Immature natural killer cell (primary cell): ENCODE results near the gene ABCG8. TPM values are rescaled to one million over a fixed set of nuclear protein-coding genes. Genes with fewer than 3 reads are reported as not detected.

ENCODE experiments used
- DNase-seq, 3 donors: peaks; one replicate each; pipeline ENCODE4 v3.0.0; 2022; ENCODE audit warnings: mixed read lengths in 1 of 3
- H3K27ac Mint-ChIP-seq, 6 donors: one replicate each; pipeline ENCODE4 v1.8.0; 2020; ENCODE audit warnings: mixed read lengths in 6 of 6, mild to moderate bottlenecking in 5 of 6, inconsistent platforms in 4 of 6, moderate library complexity in 3 of 6
- H3K27me3 Mint-ChIP-seq, 3 donors: one replicate each; pipeline ENCODE4 v1.8.0; 2020 to 2021; ENCODE audit warnings: low read depth in 3 of 3, mild to moderate bottlenecking in 3 of 3, mixed read lengths in 3 of 3, moderate library complexity in 3 of 3, inconsistent platforms in 1 of 3
- H3K36me3 Mint-ChIP-seq, 3 donors: one replicate each; pipeline ENCODE4 v1.8.0; 2020; ENCODE audit warnings: mixed read lengths in 3 of 3, inconsistent platforms in 2 of 3, mild to moderate bottlenecking in 2 of 3
- H3K4me1 Mint-ChIP-seq, 2 donors: one replicate each; pipeline ENCODE4 v1.8.0; 2020; ENCODE audit warnings: inconsistent platforms in 2 of 2, mild to moderate bottlenecking in 2 of 2, mixed read lengths in 2 of 2, moderate library complexity in 1 of 2
- H3K4me3 Mint-ChIP-seq, 5 donors: one replicate each; pipeline ENCODE4 v1.8.0; 2020; ENCODE audit warnings: mild to moderate bottlenecking in 5 of 5, mixed read lengths in 5 of 5, inconsistent platforms in 3 of 5, moderate library complexity in 3 of 5
- H3K9me3 Mint-ChIP-seq, 6 donors: one replicate each; pipeline ENCODE4 v1.8.0; 2020; ENCODE audit warnings: mild to moderate bottlenecking in 6 of 6, mixed read lengths in 6 of 6, inconsistent platforms in 4 of 6, moderate library complexity in 3 of 6
- polyA plus RNA-seq, 3 donors: library from polyadenylated mRNA; unstranded; fragments of 300-500 nt; fragmentation: Illumina TruSeq; gene quantifications; one replicate each; pipeline ENCODE4 v1.2.3, GENCODE V29; 2021

Gene ABCG8
- polyA plus RNA-seq, 3 donors from 2014 or later: not detected

- H3K4me3 Mint-ChIP-seq: no peak overlapping the region
- peaks cover 0 to 6% (median 4%) of the 10 kb centered on the region in 3 donors for H3K36me3 Mint-ChIP-seq
- peaks cover 0 to 6% (median 0%) of the 10 kb centered on the region in 3 donors for H3K27me3 Mint-ChIP-seq
These were observed 25.8 kb upstream of the ABCG8 start for GRCh38 chr2:43812947-43813346.

GRCh38 chr2:43814711-43815110, 24.1 kb upstream of the ABCG8 start:
- Mint-ChIP-seq H3K9me3 (no peaks in the 10 kb centered on the region), H3K36me3 (peaks cover 0 to 6% (median 4%) of the 10 kb centered on the region in 3 donors), H3K27me3 (peaks cover 0 to 6% (median 0%) of the 10 kb centered on the region in 3 donors), H3K4me1 (no peaks in the 10 kb centered on the region), H3K27ac (no peak overlapping the region), H3K4me3 (no peak overlapping the region)
- no peak for DNase-seq

More at GRCh38 chr2:43812947-43813346, 25.8 kb upstream of the ABCG8 start:
- H3K27ac Mint-ChIP-seq: no peak overlapping the region
- no peaks in the 10 kb centered on the region for H3K9me3 Mint-ChIP-seq
- DNase-seq: no peak
- no peaks in the 10 kb centered on the region for H3K4me1 Mint-ChIP-seq

GRCh38 chr2:43818761-43819160, 20.0 kb upstream of the ABCG8 start:
- no peaks in the 10 kb centered on the region for H3K9me3 Mint-ChIP-seq
- H3K4me3 Mint-ChIP-seq: no peak overlapping the region
- no peaks in the 10 kb centered on the region for H3K4me1 Mint-ChIP-seq
- H3K27me3 Mint-ChIP-seq: peaks cover 3 to 4% (median 4%) of the 10 kb centered on the region in 3 donors
- H3K36me3 Mint-ChIP-seq: no peaks in the 10 kb centered on the region
- no peak for DNase-seq
- no peak overlapping the region for H3K27ac Mint-ChIP-seq

- DNase-seq: no peak
- Mint-ChIP-seq H3K27me3 (peaks cover 3 to 5% (median 4%) of the 10 kb centered on the region in 3 donors), H3K36me3 (no peaks in the 10 kb centered on the region), H3K4me1 (no peaks in the 10 kb centered on the region), H3K27ac (no peak overlapping the region), H3K9me3 (no peaks in the 10 kb centered on the region), H3K4me3 (no peak overlapping the region)
These were observed 19.1 kb upstream of the ABCG8 start for GRCh38 chr2:43819491-43820163.

- H3K27me3 Mint-ChIP-seq: peaks cover 3 to 4% (median 4%) of the 10 kb centered on the region in 3 donors
- no peak overlapping the region for H3K4me3 Mint-ChIP-seq
- no peak overlapping the region for H3K27ac Mint-ChIP-seq
These were observed 15.9 kb upstream of the ABCG8 start for GRCh38 chr2:43822839-43823238.

GRCh38 chr2:43823751-43824150, 15.0 kb upstream of the ABCG8 start:
- Mint-ChIP-seq H3K36me3 (no peaks in the 10 kb centered on the region), H3K4me3 (no peak overlapping the region), H3K27ac (no peak overlapping the region), H3K27me3 (peaks cover 3 to 4% (median 4%) of the 10 kb centered on the region in 3 donors), H3K4me1 (no peaks in the 10 kb centered on the region), H3K9me3 (no peaks in the 10 kb centered on the region)
- DNase-seq: no peak

More at GRCh38 chr2:43822839-43823238, 15.9 kb upstream of the ABCG8 start:
- Mint-ChIP-seq H3K9me3 (no peaks in the 10 kb centered on the region), H3K36me3 (no peaks in the 10 kb centered on the region), H3K4me1 (no peaks in the 10 kb centered on the region)
- DNase-seq: no peak

GRCh38 chr2:43824512-43824911, 14.3 kb upstream of the ABCG8 start:
- DNase-seq: no peak
- H3K9me3 Mint-ChIP-seq: no peaks in the 10 kb centered on the region
- no peaks in the 10 kb centered on the region for H3K36me3 Mint-ChIP-seq
- H3K4me3 Mint-ChIP-seq: no peak overlapping the region
- H3K27ac Mint-ChIP-seq: no peak overlapping the region
- peaks cover 3 to 5% (median 4%) of the 10 kb centered on the region in 3 donors for H3K27me3 Mint-ChIP-seq
- no peaks in the 10 kb centered on the region for H3K4me1 Mint-ChIP-seq

GRCh38 chr2:43824951-43825493, 13.7 kb upstream of the ABCG8 start:
- H3K4me1 Mint-ChIP-seq: no peaks in the 10 kb centered on the region
- no peaks in the 10 kb centered on the region for H3K36me3 Mint-ChIP-seq
- H3K9me3 Mint-ChIP-seq: no peaks in the 10 kb centered on the region
- H3K4me3 Mint-ChIP-seq: no peak overlapping the region
- no peak overlapping the region for H3K27ac Mint-ChIP-seq
- DNase-seq: no peak
- peaks cover 3 to 7% (median 6%) of the 10 kb centered on the region in 3 donors for H3K27me3 Mint-ChIP-seq

GRCh38 chr2:43825841-43826240, 12.9 kb upstream of the ABCG8 start:
- Mint-ChIP-seq H3K9me3 (no peaks in the 10 kb centered on the region), H3K27ac (no peak overlapping the region), H3K4me3 (no peak overlapping the region), H3K4me1 (no peaks in the 10 kb centered on the region), H3K27me3 (peaks cover 3 to 9% (median 7%) of the 10 kb centered on the region in 3 donors), H3K36me3 (no peaks in the 10 kb centered on the region)
- DNase-seq: no peak

GRCh38 chr2:43826305-43827250, 12.2 kb upstream of the ABCG8 start:
- no peaks in the 10 kb centered on the region for H3K9me3 Mint-ChIP-seq
- no peaks in the 10 kb centered on the region for H3K36me3 Mint-ChIP-seq
- DNase-seq: no peak
- H3K4me1 Mint-ChIP-seq: no peaks in the 10 kb centered on the region
- no peak overlapping the region for H3K4me3 Mint-ChIP-seq
- H3K27me3 Mint-ChIP-seq: peaks cover 2 to 9% (median 7%) of the 10 kb centered on the region in 3 donors
- no peak overlapping the region for H3K27ac Mint-ChIP-seq

GRCh38 chr2:43831543-43832294, 7.1 kb upstream of the ABCG8 start:
- peaks cover 2 to 13% (median 5%) of the 10 kb centered on the region in 3 donors for H3K27me3 Mint-ChIP-seq
- no peaks in the 10 kb centered on the region for H3K4me1 Mint-ChIP-seq
- DNase-seq: no peak
- H3K4me3 Mint-ChIP-seq: no peak overlapping the region
- no peaks in the 10 kb centered on the region for H3K36me3 Mint-ChIP-seq
- no peak overlapping the region for H3K27ac Mint-ChIP-seq
- H3K9me3 Mint-ChIP-seq: no peaks in the 10 kb centered on the region

GRCh38 chr2:43832457-43832856, 6.3 kb upstream of the ABCG8 start:
- Mint-ChIP-seq H3K4me1 (no peaks in the 10 kb centered on the region), H3K36me3 (no peaks in the 10 kb centered on the region), H3K4me3 (no peak overlapping the region), H3K27ac (no peak overlapping the region), H3K9me3 (no peaks in the 10 kb centered on the region), H3K27me3 (peaks cover 2 to 13% (median 5%) of the 10 kb centered on the region in 3 donors)
- no peak for DNase-seq

- Mint-ChIP-seq H3K27me3 (peaks cover 0 to 14% (median 2%) of the 10 kb centered on the region in 3 donors), H3K4me1 (no peaks in the 10 kb centered on the region), H3K36me3 (no peaks in the 10 kb centered on the region), H3K27ac (no peak overlapping the region), H3K9me3 (no peaks in the 10 kb centered on the region), H3K4me3 (no peak overlapping the region)
- DNase-seq: no peak
These were observed 1.7 kb upstream of the ABCG8 start for GRCh38 chr2:43837033-43837432.
